H1 (cell line): Measurements from ENCODE around the gene NKIRAS2. TPM values are rescaled to one million over a fixed set of nuclear protein-coding genes. Genes with fewer than 3 reads are reported as not detected.

Experiments used
- KDM4A ChIP-seq: IDR thresholded peaks from one replicate; pipeline ENCODE4 v1.7.1; 2012; ENCODE audit warnings: low read depth, mild to moderate bottlenecking, moderate library complexity, low read length, inconsistent platforms; ENCODE audit not compliant: severe bottlenecking
- polyA plus RNA-seq, 7 experiments: library from polyadenylated mRNA; depleted of rRNA in 3 of 7; stranded (reverse) in 5 of 7; unstranded in 2 of 7; fragments of >200 nt in 5 of 7; fragments of 200-250 nt in 2 of 7; gene quantifications; 1 replicate in 5 of 7; 2 replicates in 1 of 7; 4 replicates in 1 of 7; pipeline versions ENCODE4 v1.2.1 to v1.2.3, GENCODE V29; 2011 to 2013; ENCODE audit warnings: missing spikeins in 2 of 7, mixed read lengths in 2 of 7
- total RNA-seq: library from RNA; stranded (reverse); fragmentation: NEBNext Ultra II Directional; extraction: Animal tissue kit (Norgen Biotek cat#: 25700); gene quantifications from 2 replicates; pipeline ENCODE4 v1.2.1, GENCODE V29; 2021

NKIRAS2 gene
- total and polyA plus RNA-seq, 2 of the 8 experiments (the other 6 are each of a cell fraction or from before 2014, with no cell fraction given), result 34.5 to 51.1 TPM

- TF ChIP-seq KDM4A, result no peak
Measured at GRCh38 chr17:41988418-41988817, 31.5 kb upstream of the NKIRAS2 start (continued).
